ENCODE results near the gene PRDX5.

Gene PRDX5

DNA sequence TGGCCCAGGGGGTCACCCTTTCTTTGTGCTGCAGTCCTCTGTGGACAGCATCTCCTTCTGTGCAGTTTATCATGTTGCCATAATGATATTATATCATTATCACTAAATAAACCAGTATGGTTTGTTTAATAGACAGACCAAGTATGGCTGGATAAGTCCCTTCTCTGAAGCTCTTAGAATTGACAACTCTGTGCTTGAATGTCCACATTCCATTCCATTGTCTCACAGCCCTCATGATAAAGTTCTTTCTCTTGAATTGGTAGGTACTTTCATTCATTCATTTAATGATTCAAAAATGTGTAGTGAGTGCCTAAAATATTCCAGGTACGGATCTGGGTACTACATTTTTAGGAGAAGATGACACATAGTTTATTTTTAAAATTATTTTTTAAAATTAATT lies 48.8 kb downstream of the PRDX5 start:
- Mint-ChIP-seq H3K27me3 (ENCODE audit: low read depth) (peaks cover 4% of the 10 kb centered on the region), H3K9me3 (no peaks in the 10 kb centered on the region), H3K4me3 (no peak overlapping the region), H3K4me1 (no peaks in the 10 kb centered on the region), H3K27ac (no peak overlapping the region), H3K36me3 (ENCODE audit: low read depth) (peaks cover 47% of the 10 kb centered on the region)
- TF ChIP-seq, protein P1, sequence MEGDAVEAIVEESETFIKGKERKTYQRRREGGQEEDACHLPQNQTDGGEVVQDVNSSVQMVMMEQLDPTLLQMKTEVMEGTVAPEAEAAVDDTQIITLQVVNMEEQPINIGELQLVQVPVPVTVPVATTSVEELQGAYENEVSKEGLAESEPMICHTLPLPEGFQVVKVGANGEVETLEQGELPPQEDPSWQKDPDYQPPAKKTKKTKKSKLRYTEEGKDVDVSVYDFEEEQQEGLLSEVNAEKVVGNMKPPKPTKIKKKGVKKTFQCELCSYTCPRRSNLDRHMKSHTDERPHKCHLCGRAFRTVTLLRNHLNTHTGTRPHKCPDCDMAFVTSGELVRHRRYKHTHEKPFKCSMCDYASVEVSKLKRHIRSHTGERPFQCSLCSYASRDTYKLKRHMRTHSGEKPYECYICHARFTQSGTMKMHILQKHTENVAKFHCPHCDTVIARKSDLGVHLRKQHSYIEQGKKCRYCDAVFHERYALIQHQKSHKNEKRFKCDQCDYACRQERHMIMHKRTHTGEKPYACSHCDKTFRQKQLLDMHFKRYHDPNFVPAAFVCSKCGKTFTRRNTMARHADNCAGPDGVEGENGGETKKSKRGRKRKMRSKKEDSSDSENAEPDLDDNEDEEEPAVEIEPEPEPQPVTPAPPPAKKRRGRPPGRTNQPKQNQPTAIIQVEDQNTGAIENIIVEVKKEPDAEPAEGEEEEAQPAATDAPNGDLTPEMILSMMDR (IDR thresholded peaks at IDR 0.05; ENCODE audit: unreplicated experiment in 3 of 3): no peak

DNA sequence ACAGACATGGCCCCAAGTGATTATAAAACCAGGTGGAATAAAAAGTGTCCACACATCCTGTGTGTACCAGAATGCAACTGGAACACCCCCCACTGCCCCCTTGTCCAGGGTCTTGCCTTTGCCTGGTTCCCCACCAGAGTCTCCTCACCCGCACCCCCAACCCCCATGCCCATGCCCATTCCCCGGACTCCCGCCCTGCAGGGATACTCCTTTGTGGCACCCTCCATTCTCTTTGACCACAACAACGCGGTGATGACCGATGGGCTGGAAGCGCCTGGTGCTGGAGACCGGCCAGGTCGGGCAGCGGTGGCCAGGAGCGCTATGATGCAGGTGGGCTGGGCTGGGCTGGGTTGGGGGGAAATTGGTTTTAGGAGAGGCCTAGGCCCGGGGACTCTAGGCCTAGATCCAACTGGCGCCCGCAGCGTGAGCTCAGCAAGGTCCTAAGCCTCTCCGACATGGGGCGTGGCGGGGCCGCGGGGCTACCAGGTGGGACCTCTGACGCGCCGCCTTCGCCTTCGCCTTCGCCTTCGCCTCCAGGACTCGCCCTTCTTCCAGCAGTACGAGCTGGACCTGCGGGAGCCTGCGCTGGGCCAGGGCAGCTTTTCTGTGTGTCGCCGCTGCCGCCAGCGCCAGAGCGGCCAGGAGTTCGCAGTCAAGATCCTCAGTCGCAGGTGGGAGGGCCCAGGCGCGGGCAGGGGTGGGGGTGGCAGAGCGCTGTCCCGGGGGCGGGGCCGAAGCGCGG lies 50.2 kb downstream of the PRDX5 start:
- Mint-ChIP-seq H3K4me3 (no peak overlapping the region), H3K36me3 (ENCODE audit: low read depth) (peaks cover 38% of the 10 kb centered on the region), H3K27ac (no peak overlapping the region), H3K4me1 (no peaks in the 10 kb centered on the region), H3K27me3 (ENCODE audit: low read depth) (peaks cover 5% of the 10 kb centered on the region), H3K9me3 (no peaks in the 10 kb centered on the region)
- TF ChIP-seq, protein P1 (IDR thresholded peaks at IDR 0.05; ENCODE audit: unreplicated experiment in 3 of 3): no peak

- no peaks in the 10 kb centered on the region for H3K4me1 Mint-ChIP-seq
Measured at GRCh38 chr11:64368673-64369074, 50.8 kb downstream of the PRDX5 start.

GRCh38 chr11:64369440-64370421 lies 51.8 kb downstream of the PRDX5 start:
- H3K4me1 Mint-ChIP-seq: no peaks in the 10 kb centered on the region
- peaks cover 27% of the 10 kb centered on the region for H3K36me3 Mint-ChIP-seq (ENCODE audit: low read depth)
- no peak overlapping the region for H3K27ac Mint-ChIP-seq
- H3K4me3 Mint-ChIP-seq: no peak overlapping the region
- TF ChIP-seq, protein P1 (IDR thresholded peaks at IDR 0.05; ENCODE audit: unreplicated experiment in 3 of 3): no peak
- H3K9me3 Mint-ChIP-seq: no peaks in the 10 kb centered on the region
- peaks cover 5% of the 10 kb centered on the region for H3K27me3 Mint-ChIP-seq (ENCODE audit: low read depth)

More at GRCh38 chr11:64368673-64369074, 50.8 kb downstream of the PRDX5 start:
- no peak overlapping the region for H3K4me3 Mint-ChIP-seq
- H3K27ac Mint-ChIP-seq: no peak overlapping the region
- H3K27me3 Mint-ChIP-seq (ENCODE audit: low read depth): peaks cover 5% of the 10 kb centered on the region
- TF ChIP-seq, protein P1 (IDR thresholded peaks at IDR 0.05; ENCODE audit: unreplicated experiment in 3 of 3): no peak
- H3K36me3 Mint-ChIP-seq (ENCODE audit: low read depth): peaks cover 33% of the 10 kb centered on the region
- H3K9me3 Mint-ChIP-seq: no peaks in the 10 kb centered on the region

DNA sequence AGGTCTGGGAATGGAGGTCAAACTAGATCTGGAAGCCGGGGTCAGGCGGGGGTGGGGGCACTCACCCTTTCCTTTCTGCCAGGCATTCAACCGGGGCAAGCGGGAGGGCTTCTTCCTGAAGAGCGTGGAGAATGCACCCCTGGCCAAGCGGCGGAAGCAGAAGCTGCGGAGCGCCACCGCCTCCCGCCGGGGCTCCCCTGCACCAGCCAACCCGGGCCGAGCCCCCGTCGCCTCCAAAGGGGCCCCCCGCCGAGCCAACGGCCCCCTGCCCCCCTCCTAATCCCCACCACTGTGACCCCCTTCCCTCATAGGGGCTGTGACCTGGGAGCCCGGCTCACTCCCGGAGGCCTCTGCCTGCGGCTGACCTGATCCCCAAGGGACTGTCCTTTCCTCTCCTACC lies 53.3 kb downstream of the PRDX5 start:
- peaks cover 5% of the 10 kb centered on the region for H3K27me3 Mint-ChIP-seq (ENCODE audit: low read depth)
- peaks cover 27% of the 10 kb centered on the region for H3K36me3 Mint-ChIP-seq (ENCODE audit: low read depth)
- no peaks in the 10 kb centered on the region for H3K9me3 Mint-ChIP-seq
- TF ChIP-seq, protein P1 (IDR thresholded peaks at IDR 0.05; ENCODE audit: unreplicated experiment in 3 of 3): no peak
- H3K27ac Mint-ChIP-seq: no peak overlapping the region
- no peak overlapping the region for H3K4me3 Mint-ChIP-seq
- no peaks in the 10 kb centered on the region for H3K4me1 Mint-ChIP-seq

Data from nephron (organoid).